Uterus (tissue), 4 donors: ENCODE results near the gene KCNN2. TPM values are rescaled to one million over a fixed set of nuclear protein-coding genes. Genes with fewer than 3 reads are reported as not detected.
A peak's percentile ranks its signal among the peaks of the same experiment; 100 is the strongest.

Experiments
- DNase-seq, 2 donors: peaks; one replicate each; pipeline ENCODE4 v3.0.0-alpha.2; 2019 to 2020
- H3K27ac ChIP-seq, 2 donors: fragments of 200-600 bp; sonication (generic); 1 replicate in 1 of 2; 2 replicates in 1 of 2; pipeline ENCODE4 v1.5.1; 2016 to 2018
- H3K27me3 ChIP-seq, 2 donors: fragments of 200-600 bp; sonication (generic); one replicate each; pipeline ENCODE4 v1.5.1; 2018 to 2019; ENCODE audit warnings: control low read depth in 1 of 2
- H3K36me3 ChIP-seq, 2 donors: fragments of 200-600 bp; sonication (generic); one replicate each; pipeline ENCODE4 v1.5.1; 2019; ENCODE audit warnings: control low read depth in 1 of 2
- H3K4me1 ChIP-seq, 2 donors: fragments of 200-600 bp; sonication (generic); one replicate each; pipeline ENCODE4 v1.5.1; 2018 to 2019; ENCODE audit warnings: control low read depth in 1 of 2
- H3K4me3 ChIP-seq, 2 donors: fragments of 200-600 bp; sonication (generic); 1 replicate in 1 of 2; 2 replicates in 1 of 2; pipeline ENCODE4 v1.5.1; 2018 to 2019; ENCODE audit warnings: mild to moderate bottlenecking in 1 of 2
- H3K9me3 ChIP-seq, 2 donors: fragments of 200-600 bp; sonication (generic); one replicate each; pipeline ENCODE4 v1.5.1; 2019; ENCODE audit warnings: control low read depth in 1 of 2
- CTCF ChIP-seq, 4 experiments: fragments of 200-600 bp in 2 of 4; fragments of 450-650 bp in 2 of 4; sonication (generic) in 2 of 4; IDR thresholded peaks; one replicate each; pipeline ENCODE4 v1.5.1; 2016 to 2019; ENCODE audit warnings: antibody characterized with exemption in 4 of 4, mild to moderate bottlenecking in 2 of 4, moderate library complexity in 1 of 4
- POLR2A ChIP-seq, 2 donors: fragments of 450-650 bp; IDR thresholded peaks; one replicate each; pipeline ENCODE4 v1.6.1; 2016; ENCODE audit warnings: antibody characterized with exemption in 2 of 2, mild to moderate bottlenecking in 1 of 2, moderate library complexity in 1 of 2
- intact Hi-C: fragments of 100-400 bp; cut with DNase I; formaldehyde crosslinking; loops from one replicate; pipeline ENCODE4 v1.15.1; 2023; ENCODE audit warnings: low total_unique reads
- total RNA-seq, 4 donors: library from RNA; depleted of rRNA in 3 of 4; stranded (reverse); fragments of >200 nt in 3 of 4; gene quantifications; one replicate each; pipeline versions ENCODE4 v1.1.0 to v1.2.4, GENCODE V29; 2014 to 2023
- donor health status: DM: yes; HTN: yes; CAD: no.

The KCNN2 gene
- total RNA-seq, 4 donors from 2014 or later, result 1.8 to 7.1 (median 4.9) TPM

GRCh38 chr5:114339108-114339507 lies 22.8 kb upstream of the KCNN2 start:
- Histone ChIP-seq H3K4me3 (no peak overlapping the region), H3K9me3 (no peaks in the 10 kb centered on the region), H3K27ac (no peak overlapping the region), H3K4me1 (no peaks in the 10 kb centered on the region), H3K36me3 (no peaks in the 10 kb centered on the region), H3K27me3 (no peaks in the 10 kb centered on the region)
- TF ChIP-seq POLR2A (IDR thresholded peaks at IDR 0.05) (no peak), CTCF (IDR thresholded peaks at IDR 0.05) (no peak)
- intact Hi-C loops, result no loop called here
- no peak for DNase-seq

- Histone ChIP-seq H3K36me3 (no peaks in the 10 kb centered on the region), H3K27me3 (no peaks in the 10 kb centered on the region), H3K27ac (no peak overlapping the region), H3K4me1 (no peaks in the 10 kb centered on the region), H3K9me3 (no peaks in the 10 kb centered on the region), H3K4me3 (no peak overlapping the region)
- DNase-seq, result no peak
- no peak for TF ChIP-seq CTCF (IDR thresholded peaks at IDR 0.05)
- TF ChIP-seq POLR2A (IDR thresholded peaks at IDR 0.05), result no peak
- intact Hi-C loops, result no loop called here
These were observed 15.7 kb upstream of the KCNN2 start for GRCh38 chr5:114346181-114346580.

GRCh38 chr5:114355086-114355830 lies 6.6 kb upstream of the KCNN2 start:
- no peak overlapping the region for H3K27ac ChIP-seq
- peaks cover 0 to 6% of the 10 kb centered on the region in 2 donors for H3K27me3 ChIP-seq
- TF ChIP-seq CTCF (IDR thresholded peaks at IDR 0.05), result no peak
- no peak for TF ChIP-seq POLR2A (IDR thresholded peaks at IDR 0.05)
- no peak overlapping the region for H3K4me3 ChIP-seq
- no peaks in the 10 kb centered on the region for H3K4me1 ChIP-seq
- DNase-seq, result no peak
- no peaks in the 10 kb centered on the region for H3K36me3 ChIP-seq
- intact Hi-C loops, result no loop called here
- no peaks in the 10 kb centered on the region for H3K9me3 ChIP-seq

GRCh38 chr5:114358329-114358728 lies 3.5 kb upstream of the KCNN2 start:
- Histone ChIP-seq H3K9me3 (no peaks in the 10 kb centered on the region), H3K4me1 (no peaks in the 10 kb centered on the region), H3K36me3 (no peaks in the 10 kb centered on the region), H3K4me3 (no peak overlapping the region), H3K27me3 (peaks cover 0 to 6% of the 10 kb centered on the region in 2 donors), H3K27ac (no peak overlapping the region)
- intact Hi-C loops, result no loop called here
- DNase-seq, result no peak
- TF ChIP-seq POLR2A (IDR thresholded peaks at IDR 0.05) (no peak), CTCF (IDR thresholded peaks at IDR 0.05) (no peak)

- Histone ChIP-seq H3K27me3 (peaks cover 0 to 6% of the 10 kb centered on the region in 2 donors), H3K36me3 (no peaks in the 10 kb centered on the region), H3K4me1 (no peaks in the 10 kb centered on the region), H3K9me3 (no peaks in the 10 kb centered on the region), H3K27ac (no peak overlapping the region), H3K4me3 (peak overlapping the region; percentile 42 to 47)
- no peak for DNase-seq
- TF ChIP-seq CTCF (IDR thresholded peaks at IDR 0.05), result no peak
- no peak for TF ChIP-seq POLR2A (IDR thresholded peaks at IDR 0.05)
- intact Hi-C loops, result no loop called here
These were observed 1.5 kb upstream of the KCNN2 start for GRCh38 chr5:114360357-114360756.
